ENCODE results near the gene MKNK2. TPM values are rescaled to one million over a fixed set of nuclear protein-coding genes. Genes with fewer than 3 reads are reported as not detected.

The MKNK2 gene
- total and polyA plus RNA-seq, 2 donors (not counting 3 experiments of a cell fraction or from before 2014, with no cell fraction given), result 65.1 to 86.1 TPM

- H4K20me1 ChIP-seq (replicated peaks; ENCODE audit: control insufficient read depth, extremely low read depth, insufficient read depth, low read length), result no peaks in the 10 kb centered on the region
- DNase-seq (ENCODE audit: low read depth, low spot score) (no peak), FAIRE-seq (no peak)
Measured at GRCh38 chr19:2026770-2027169, 24.3 kb downstream of the MKNK2 start.

More at GRCh38 chr19:2026770-2027169, 24.3 kb downstream of the MKNK2 start:
- intact Hi-C loops (cut with micrococcal nuclease) (no loop called here), dilution Hi-C loops (cut with MboI; ENCODE audit: extremely low pct_ligation_motif_present, low sequenced_read_pairs) (no loop called here)
- CTCF ChIA-PET, result interaction anchor here (1.1 to 1.3 kb wide), 2 partner anchors 43 kb away, joined by 3 to 8 read pairs; no protein-coding TSS in a partner anchor
- H3K36me3 ChIP-seq (ENCODE audit: control insufficient read depth in 2 of 2, extremely low read depth in 1 of 2, insufficient read depth in 2 of 2, low read length in 2 of 2), result no peaks in the 10 kb centered on the region
- H3K4me3 ChIP-seq (replicated peaks in 1 of 3; ENCODE audit: insufficient read depth in 1 of 3, low read depth in 1 of 3, low read length in 3 of 3), result no peak overlapping the region
- no peak overlapping the region for H2AFZ ChIP-seq (ENCODE audit: low read depth, low read length)
- H3K27me3 ChIP-seq (ENCODE audit: control insufficient read depth in 2 of 2, insufficient read depth in 2 of 2, low read length in 2 of 2), result no peaks in the 10 kb centered on the region
- H3K4me1 ChIP-seq (ENCODE audit: control insufficient read depth, extremely low read depth, insufficient read depth, low read length), result peaks cover 8% of the 10 kb centered on the region
- no peak overlapping the region for H3K9ac ChIP-seq (replicated peaks; ENCODE audit: extremely low read depth, insufficient read depth, low read length)
- no peaks in the 10 kb centered on the region for H3K79me2 ChIP-seq (ENCODE audit: control insufficient read depth, insufficient read depth, low read length)
- H3K9me1 ChIP-seq (replicated peaks; ENCODE audit: control insufficient read depth, extremely low read depth, insufficient read depth, low read length), result no peaks in the 10 kb centered on the region
- no peaks in the 10 kb centered on the region for H3K9me3 ChIP-seq (replicated peaks; ENCODE audit: control insufficient read depth, insufficient read depth, low read length)
- no TSS peak for BruUV-seq (replicated peaks)
- H3K27ac ChIP-seq (ENCODE audit: insufficient read depth, low read depth, low read length), result no peak overlapping the region
- POLR2A ChIA-PET, result no interaction called here
- TF ChIP-seq MYC (IDR thresholded peaks at IDR 0.05; ENCODE audit: low read depth, low read length) (no peak), POLR2A (IDR thresholded peaks at IDR 0.05; ENCODE audit: low read depth, low read length) (no peak), GATA2 (IDR thresholded peaks at IDR 0.05; ENCODE audit: insufficient read depth, insufficient read length, low read depth, low read length) (no peak), EZH2 (IDR thresholded peaks at IDR 0.05; ENCODE audit: borderline replicate concordance, low read depth, low read length, severe bottlenecking) (no peak), JUN (IDR thresholded peaks at IDR 0.05; ENCODE audit: borderline replicate concordance, insufficient read depth, insufficient read length, low read depth) (no peak), POLR2AphosphoS5 (IDR thresholded peaks at IDR 0.05; ENCODE audit: insufficient read depth, low read depth, low read length) (no peak), FOS (IDR thresholded peaks at IDR 0.05; ENCODE audit: borderline replicate concordance, insufficient read depth, low read length) (no peak)
- TF ChIP-seq, protein P1, sequence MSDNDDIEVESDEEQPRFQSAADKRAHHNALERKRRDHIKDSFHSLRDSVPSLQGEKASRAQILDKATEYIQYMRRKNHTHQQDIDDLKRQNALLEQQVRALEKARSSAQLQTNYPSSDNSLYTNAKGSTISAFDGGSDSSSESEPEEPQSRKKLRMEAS (IDR thresholded peaks at IDR 0.05; ENCODE audit: insufficient read depth, insufficient read length), result no peak
- TF ChIP-seq, protein P2, sequence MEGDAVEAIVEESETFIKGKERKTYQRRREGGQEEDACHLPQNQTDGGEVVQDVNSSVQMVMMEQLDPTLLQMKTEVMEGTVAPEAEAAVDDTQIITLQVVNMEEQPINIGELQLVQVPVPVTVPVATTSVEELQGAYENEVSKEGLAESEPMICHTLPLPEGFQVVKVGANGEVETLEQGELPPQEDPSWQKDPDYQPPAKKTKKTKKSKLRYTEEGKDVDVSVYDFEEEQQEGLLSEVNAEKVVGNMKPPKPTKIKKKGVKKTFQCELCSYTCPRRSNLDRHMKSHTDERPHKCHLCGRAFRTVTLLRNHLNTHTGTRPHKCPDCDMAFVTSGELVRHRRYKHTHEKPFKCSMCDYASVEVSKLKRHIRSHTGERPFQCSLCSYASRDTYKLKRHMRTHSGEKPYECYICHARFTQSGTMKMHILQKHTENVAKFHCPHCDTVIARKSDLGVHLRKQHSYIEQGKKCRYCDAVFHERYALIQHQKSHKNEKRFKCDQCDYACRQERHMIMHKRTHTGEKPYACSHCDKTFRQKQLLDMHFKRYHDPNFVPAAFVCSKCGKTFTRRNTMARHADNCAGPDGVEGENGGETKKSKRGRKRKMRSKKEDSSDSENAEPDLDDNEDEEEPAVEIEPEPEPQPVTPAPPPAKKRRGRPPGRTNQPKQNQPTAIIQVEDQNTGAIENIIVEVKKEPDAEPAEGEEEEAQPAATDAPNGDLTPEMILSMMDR (IDR thresholded peaks at IDR 0.05; ENCODE audit: extremely low read depth in 1 of 2, insufficient read depth in 1 of 2, low read depth in 1 of 2, low read length in 2 of 2), result no peak
- no peak overlapping the region for H3K4me2 ChIP-seq (ENCODE audit: insufficient read depth, low read length)

Measured in endothelial cell of umbilical vein (primary cell).